Measurements from ENCODE around the gene CES1.
"Not testable (repeated sequence)": the region's sequence is repeated elsewhere in the genome, so short reads cannot be mapped to it uniquely, and the experiment has no call there.

The CES1 gene

DNA sequence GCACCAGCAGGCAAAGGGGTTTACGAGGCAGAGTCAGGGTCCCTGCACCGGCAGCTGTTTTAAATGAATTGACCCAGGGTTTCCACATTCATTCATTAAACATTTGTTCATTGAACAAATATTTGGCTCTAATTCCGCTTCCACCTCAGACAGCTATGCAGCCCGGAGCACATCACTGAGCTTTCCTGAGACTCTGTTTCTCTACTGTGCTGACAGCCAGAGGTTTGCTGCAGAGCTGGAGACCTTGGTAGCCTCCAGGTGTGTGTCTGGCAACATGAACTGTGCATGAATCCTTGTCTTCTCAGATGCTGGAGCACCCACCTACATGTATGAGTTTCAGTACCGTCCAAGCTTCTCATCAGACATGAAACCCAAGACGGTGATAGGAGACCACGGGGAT, 42.7 kb downstream of the CES1 start:
- not testable (repeated sequence) for DNase-seq

GRCh38 chr16:55782793-55783091, 50.2 kb downstream of the CES1 start:
- not testable (repeated sequence) for DNase-seq

GRCh38 chr16:55782091-55782792, 50.7 kb downstream of the CES1 start:
- DNase-seq, result not testable (repeated sequence)

GRCh38 chr16:55781456-55781855, 51.4 kb downstream of the CES1 start:
- not testable (repeated sequence) for DNase-seq

DNA sequence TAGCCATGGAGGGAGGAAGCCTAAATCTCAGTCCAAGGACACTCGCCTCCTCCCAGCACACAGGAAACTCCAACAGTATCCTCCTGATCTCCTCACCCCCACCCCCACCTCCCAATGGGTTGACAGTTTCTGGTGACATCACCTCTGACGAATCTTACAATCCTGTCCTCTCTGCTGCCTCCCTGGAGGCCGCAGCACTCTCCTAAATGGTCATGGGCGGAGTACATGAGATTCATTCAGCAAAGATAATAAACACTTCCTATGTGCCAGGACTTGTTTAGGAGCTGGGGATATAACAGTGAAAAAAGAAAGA, 52.8 kb downstream of the CES1 start:
- DNase-seq, result not testable (repeated sequence)

DNA sequence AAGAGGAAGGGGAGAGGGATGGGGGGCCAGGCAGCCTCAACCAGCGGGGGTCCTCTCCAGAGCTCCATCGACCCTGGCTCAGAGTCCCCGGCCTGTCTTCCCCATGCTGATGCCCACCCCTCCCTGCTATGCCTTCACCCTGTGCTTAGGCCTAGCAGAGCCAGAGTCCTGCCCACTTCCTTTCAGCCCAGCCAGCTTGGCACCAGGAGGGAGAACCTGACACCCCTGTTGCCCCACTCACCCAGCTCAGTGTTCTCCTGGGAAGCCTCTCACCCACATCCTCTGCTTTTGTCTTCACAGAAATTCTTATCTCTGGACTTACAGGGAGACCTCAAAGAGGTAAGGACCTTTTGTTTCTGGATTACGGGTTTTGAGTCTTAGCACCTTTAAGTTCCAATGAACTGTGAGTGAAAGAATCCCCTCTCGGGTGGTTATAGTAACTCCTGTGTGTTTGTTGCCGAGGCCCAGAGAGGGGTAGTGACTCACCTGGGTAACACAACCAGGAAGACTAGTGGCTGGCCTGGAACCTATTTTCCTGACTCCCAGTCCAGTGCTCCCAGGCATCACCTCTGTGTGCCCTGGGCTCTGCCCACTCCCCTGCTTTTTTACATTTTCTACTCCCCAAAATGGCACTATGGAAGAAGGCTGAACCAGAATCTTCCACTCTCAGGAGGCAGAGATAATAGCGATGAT, 53.3 kb downstream of the CES1 start:
- no peak for DNase-seq

DNA sequence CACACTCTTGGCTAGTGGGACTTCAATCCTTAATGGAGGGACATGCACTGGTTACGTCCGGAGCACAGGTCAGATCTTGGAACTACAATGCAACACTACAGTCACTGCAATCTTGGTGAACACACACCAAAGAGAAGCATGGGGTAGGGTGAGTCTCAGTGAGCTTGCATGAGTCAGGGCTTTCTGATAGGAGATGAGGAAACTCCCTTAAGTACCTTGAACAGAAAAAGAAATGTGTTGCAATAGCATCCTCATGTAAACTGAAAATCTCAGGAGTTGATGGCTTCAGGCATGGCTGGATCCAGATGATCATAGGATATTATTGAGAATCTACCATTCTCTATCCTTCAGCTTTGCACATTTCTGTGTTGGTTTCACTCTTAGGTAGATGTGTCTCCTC, 54.1 kb downstream of the CES1 start:
- DNase-seq, result no peak

DNA sequence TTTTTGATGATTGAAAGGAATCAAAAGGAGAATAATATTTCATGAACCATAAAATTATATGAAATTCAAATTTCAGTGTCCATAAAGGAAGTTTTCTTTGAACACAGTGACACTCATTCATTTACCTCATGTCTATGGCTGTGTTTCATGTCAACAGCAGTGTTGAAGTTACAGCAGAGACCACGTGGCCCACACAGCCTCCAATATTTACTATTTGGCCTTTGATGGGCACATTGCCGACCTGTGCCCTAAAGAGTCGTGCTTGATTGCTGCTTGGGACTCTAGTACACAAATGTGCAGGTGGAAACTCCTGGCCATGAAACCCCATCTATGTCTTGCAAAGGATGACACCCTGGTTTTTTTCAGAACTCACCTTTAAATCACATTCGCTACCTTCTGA, 57.0 kb downstream of the CES1 start:
- DNase-seq, result no peak

GRCh38 chr16:55773859-55774549, 58.9 kb downstream of the CES1 start:
- no peak for DNase-seq

DNA sequence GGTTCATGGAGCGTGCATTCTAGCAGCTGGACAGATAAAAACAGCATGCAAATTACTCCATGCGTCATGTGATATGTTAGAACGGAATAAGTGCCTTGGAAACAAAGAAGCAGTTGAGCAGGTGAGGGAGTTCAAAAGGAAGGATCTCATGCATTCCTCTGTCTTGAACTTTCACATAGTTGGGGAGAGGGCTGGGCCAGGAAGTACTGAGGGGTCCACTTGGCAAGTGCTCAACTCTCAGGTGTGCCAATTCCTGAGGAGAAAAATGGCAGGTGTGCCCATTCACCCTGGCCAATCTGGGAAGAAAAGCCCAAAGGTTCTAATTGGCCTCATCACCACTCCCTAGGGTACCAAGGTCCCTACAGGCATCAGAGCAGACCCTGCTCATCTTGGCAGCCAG, 67.7 kb downstream of the CES1 start:
- no peak for DNase-seq

GRCh38 chr16:55760310-55761001, 72.4 kb downstream of the CES1 start:
- no peak for DNase-seq

DNA sequence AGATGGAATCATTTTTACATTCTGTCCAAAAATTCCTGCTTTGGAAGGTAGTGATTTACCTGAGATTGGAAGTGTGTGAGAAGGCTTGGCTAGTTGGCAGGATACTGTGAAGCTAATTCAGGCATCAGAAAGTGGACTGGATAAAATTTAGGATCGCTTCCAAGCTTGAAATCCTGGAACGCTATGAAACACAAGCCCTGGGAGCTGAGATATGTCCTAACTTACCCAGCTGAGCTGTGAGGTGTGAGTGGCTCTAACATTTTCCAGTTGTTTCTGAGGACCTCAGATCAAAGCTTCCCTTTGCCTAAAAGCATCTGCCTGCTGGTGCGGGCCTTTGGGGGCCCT, 73.0 kb downstream of the CES1 start:
- not testable (repeated sequence) for DNase-seq

GRCh38 chr16:55757595-55758527, 75.0 kb downstream of the CES1 start:
- not testable (repeated sequence) for DNase-seq

DNA sequence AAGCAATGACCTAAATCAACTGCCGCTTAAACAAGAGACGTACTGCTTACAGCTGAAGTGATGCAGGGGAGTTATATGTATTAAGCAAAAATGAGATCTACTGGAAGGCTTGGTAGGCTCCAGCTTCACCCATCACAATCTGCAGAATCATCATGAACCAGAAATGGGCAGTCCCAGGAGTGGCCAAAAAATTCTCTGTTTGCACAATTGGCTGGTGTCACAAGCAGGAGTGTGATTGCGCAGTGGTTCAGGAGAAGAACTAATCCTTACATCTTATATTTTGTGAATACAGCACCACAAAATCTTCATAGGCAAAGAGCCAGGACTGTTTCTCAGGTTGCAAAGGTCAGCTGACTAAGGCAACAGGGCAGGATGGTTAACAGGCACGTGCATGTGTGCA, 75.9 kb downstream of the CES1 start:
- DNase-seq, result no peak

DNA sequence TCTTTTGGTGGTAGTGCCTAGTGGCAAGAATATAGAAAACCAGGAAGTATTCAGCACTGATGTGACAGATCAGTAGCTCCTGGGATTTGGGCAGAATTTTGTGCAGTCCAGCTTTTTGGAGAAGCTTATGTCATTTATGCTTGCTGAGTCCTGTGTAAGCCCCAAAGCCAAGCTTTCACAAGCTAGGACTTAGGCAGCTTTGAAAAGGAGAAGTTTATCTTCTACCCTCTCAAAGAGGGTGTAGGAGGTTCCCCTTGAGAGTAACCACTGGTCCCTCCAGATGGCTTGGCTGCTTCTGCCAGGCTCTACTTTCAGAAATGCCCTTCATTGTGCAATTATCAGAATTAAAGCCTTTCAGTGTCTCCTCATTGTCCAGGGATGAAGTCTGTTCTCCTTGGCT, 78.8 kb downstream of the CES1 start:
- DNase-seq, result no peak

DNA sequence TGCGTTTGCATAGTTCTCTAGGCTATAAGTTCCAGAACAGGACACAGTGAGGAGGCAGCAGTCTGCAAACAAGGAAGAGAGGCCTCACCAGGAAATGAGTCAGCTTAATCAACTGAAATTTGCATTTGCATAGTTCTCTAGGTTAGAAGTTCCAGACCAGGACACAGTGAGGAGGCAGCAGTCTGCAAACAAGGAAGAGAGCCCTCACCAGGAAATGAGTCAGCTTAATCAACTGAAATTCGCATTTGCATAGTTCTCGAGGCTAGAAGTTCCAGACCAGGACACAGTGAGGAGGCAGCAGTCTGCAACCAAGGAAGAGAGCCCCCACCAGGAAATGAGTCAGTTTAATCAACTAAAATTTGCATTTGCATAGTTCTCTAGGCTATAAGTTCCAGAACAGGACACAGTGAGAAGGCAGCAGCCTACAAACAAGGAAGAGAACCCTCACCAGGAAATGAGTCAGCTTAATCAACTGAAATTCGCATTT, 79.7 kb downstream of the CES1 start:
- not testable (repeated sequence) for DNase-seq
